Fibroblast of lung (primary cell): Measurements from ENCODE around the gene KIF1C. TPM values are rescaled to one million over a fixed set of nuclear protein-coding genes. Genes with fewer than 3 reads are reported as not detected.

ENCODE experiments used
- DNase-seq, 2 donors: peaks; one replicate each; pipeline versions ENCODE4 v3.0.0 to v3.0.0-alpha.2; 2010; ENCODE audit warnings: low read depth in 2 of 2
- H2AFZ ChIP-seq: 2 replicates; pipeline ENCODE4 v1.5.1; 2012; ENCODE audit warnings: low read length, control low read depth, inconsistent platforms
- H3K27ac ChIP-seq: 2 replicates; pipeline ENCODE4 v1.5.1; 2011; ENCODE audit warnings: low read length, control low read depth; ENCODE audit not compliant: insufficient read depth
- H3K27me3 ChIP-seq: 2 replicates; pipeline ENCODE4 v1.5.1; 2011; ENCODE audit warnings: mild to moderate bottlenecking, low read length; ENCODE audit not compliant: control insufficient read depth, insufficient read depth
- H3K36me3 ChIP-seq: 2 replicates; pipeline ENCODE4 v1.5.1; 2011; ENCODE audit warnings: low read length; ENCODE audit not compliant: control insufficient read depth, insufficient read depth
- H3K4me1 ChIP-seq: 2 replicates; pipeline ENCODE4 v1.5.1; 2011; ENCODE audit warnings: low read length; ENCODE audit not compliant: control insufficient read depth, insufficient read depth; ENCODE audit errors: extremely low read depth
- H3K4me2 ChIP-seq: 2 replicates; pipeline ENCODE4 v1.5.1; 2011; ENCODE audit warnings: low read length, control low read depth; ENCODE audit not compliant: insufficient read depth; ENCODE audit errors: extremely low read depth
- H3K4me3 ChIP-seq, 4 experiments: fragments of 200-600 bp in 1 of 4; sonication (generic) in 1 of 4; replicated peaks in 1 of 4; 2 replicates each; pipeline ENCODE4 v1.5.1; 2011 to 2016; ENCODE audit warnings: low read length in 4 of 4, low read depth in 3 of 4, mild to moderate bottlenecking in 3 of 4, control low read depth in 2 of 4, inconsistent platforms in 1 of 4, mixed read lengths in 1 of 4; ENCODE audit not compliant: insufficient read depth in 1 of 4; ENCODE audit errors: control extremely low read depth in 1 of 4
- H3K79me2 ChIP-seq: 2 replicates; pipeline ENCODE4 v1.5.1; 2012; ENCODE audit warnings: mild to moderate bottlenecking, low read length, inconsistent platforms; ENCODE audit not compliant: control insufficient read depth, insufficient read depth
- H3K9ac ChIP-seq: 2 replicates; pipeline ENCODE4 v1.5.1; 2011; ENCODE audit warnings: mild to moderate bottlenecking, low read length, control low read depth; ENCODE audit not compliant: insufficient read depth
- H3K9me3 ChIP-seq: 2 replicates; pipeline ENCODE4 v1.5.1; 2012; ENCODE audit warnings: low read depth, low read length; ENCODE audit not compliant: control insufficient read depth, insufficient read depth
- H4K20me1 ChIP-seq: 2 replicates; pipeline ENCODE4 v1.5.1; 2011; ENCODE audit warnings: low read length; ENCODE audit not compliant: control insufficient read depth, insufficient read depth; ENCODE audit errors: extremely low read depth
- EZH2 ChIP-seq: IDR thresholded peaks from 2 replicates; pipeline ENCODE4 v1.5.1; 2012; ENCODE audit warnings: low read length, control low read depth, mild to moderate bottlenecking; ENCODE audit errors: missing control alignments
- polyA plus RNA-seq, 2 donors: library from polyadenylated mRNA; depleted of rRNA in 1 of 2; stranded (reverse) in 1 of 2; unstranded in 1 of 2; fragments of >200 nt; gene quantifications; 2 replicates each; pipeline ENCODE4 v1.2.1, GENCODE V29; 2011 to 2012; ENCODE audit warnings: missing spikeins in 1 of 2
- total RNA-seq: library from RNA; depleted of rRNA; stranded (reverse); fragments of >200 nt; gene quantifications from 2 replicates; pipeline ENCODE4 v1.2.1, GENCODE V29; 2014
- TF ChIP-seq, protein P1 (sequence below), 2 donors: IDR thresholded peaks in 1 of 2; conservative IDR thresholded peaks in 1 of 2; 1 replicate in 1 of 2; 2 replicates in 1 of 2; pipeline ENCODE4 v1.5.1; 2011 to 2012; ENCODE audit warnings: low read length in 2 of 2, control low read depth in 1 of 2, inconsistent platforms in 1 of 2, low read depth in 1 of 2, mild to moderate bottlenecking in 1 of 2

KIF1C gene
- total and polyA plus RNA-seq, 2 donors (not counting 1 experiment from before 2014, with no cell fraction given) = 70.5 to 86.0 TPM

DNA sequence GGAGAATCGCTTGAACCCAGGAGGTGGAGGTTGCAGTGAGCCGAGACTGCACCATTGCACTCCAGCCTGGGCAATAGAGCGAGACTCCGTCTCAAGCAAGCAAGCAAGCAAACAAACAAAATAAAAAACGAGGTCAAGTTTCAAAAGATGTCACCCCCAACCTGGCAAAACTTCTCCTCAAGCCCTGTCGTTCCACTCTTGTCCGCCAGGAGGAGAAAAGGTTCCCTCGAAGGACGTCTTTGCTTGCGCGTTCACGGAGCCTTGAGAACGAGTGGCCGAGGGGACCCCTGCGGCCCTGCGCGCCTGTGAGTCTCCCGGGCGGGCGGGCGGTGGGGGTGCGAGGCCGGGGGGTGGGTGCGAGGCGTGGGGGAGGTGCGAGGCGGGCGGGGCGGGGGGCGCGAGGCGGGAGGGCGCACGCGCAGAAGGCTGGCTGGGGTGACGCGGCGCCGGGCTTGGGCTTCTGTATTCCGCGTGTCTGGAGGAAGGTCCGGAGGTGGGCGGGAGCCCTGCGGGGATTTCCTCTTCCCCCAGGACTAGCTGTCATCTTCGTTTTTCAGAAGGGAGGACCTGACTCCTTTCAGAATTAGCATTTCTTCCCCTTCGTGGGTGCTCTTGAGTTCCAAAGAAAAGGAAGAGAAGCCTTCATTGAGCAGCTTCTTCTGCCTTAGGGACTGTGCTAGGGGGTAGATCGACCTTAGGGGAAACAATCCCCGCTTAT is 33.8 kb downstream of the KIF1C start:
- Histone ChIP-seq H3K27ac (no peak overlapping the region), H3K4me2 (peak overlapping the region; percentile 1), H3K4me3 (peak overlapping the region in 2 of 4 experiments; percentile 39 to 51), H3K9me3 (no peaks in the 10 kb centered on the region), H3K36me3 (no peaks in the 10 kb centered on the region), H3K27me3 (no peaks in the 10 kb centered on the region), H4K20me1 (no peaks in the 10 kb centered on the region), H3K79me2 (no peaks in the 10 kb centered on the region), H3K9ac (no peak overlapping the region), H3K4me1 (no peaks in the 10 kb centered on the region), H2AFZ (peak overlapping the region; percentile 86)
- peak; percentile 68 to 74 for DNase-seq
- TF ChIP-seq EZH2 = no peak
- TF ChIP-seq, protein P1, sequence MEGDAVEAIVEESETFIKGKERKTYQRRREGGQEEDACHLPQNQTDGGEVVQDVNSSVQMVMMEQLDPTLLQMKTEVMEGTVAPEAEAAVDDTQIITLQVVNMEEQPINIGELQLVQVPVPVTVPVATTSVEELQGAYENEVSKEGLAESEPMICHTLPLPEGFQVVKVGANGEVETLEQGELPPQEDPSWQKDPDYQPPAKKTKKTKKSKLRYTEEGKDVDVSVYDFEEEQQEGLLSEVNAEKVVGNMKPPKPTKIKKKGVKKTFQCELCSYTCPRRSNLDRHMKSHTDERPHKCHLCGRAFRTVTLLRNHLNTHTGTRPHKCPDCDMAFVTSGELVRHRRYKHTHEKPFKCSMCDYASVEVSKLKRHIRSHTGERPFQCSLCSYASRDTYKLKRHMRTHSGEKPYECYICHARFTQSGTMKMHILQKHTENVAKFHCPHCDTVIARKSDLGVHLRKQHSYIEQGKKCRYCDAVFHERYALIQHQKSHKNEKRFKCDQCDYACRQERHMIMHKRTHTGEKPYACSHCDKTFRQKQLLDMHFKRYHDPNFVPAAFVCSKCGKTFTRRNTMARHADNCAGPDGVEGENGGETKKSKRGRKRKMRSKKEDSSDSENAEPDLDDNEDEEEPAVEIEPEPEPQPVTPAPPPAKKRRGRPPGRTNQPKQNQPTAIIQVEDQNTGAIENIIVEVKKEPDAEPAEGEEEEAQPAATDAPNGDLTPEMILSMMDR (conservative IDR thresholded peaks at IDR 0.05 in 1 of 2, IDR thresholded peaks at IDR 0.05 in 1 of 2; ENCODE audit: low read depth in 1 of 2, low read length in 2 of 2) = peak; percentile 73 to 81

DNA sequence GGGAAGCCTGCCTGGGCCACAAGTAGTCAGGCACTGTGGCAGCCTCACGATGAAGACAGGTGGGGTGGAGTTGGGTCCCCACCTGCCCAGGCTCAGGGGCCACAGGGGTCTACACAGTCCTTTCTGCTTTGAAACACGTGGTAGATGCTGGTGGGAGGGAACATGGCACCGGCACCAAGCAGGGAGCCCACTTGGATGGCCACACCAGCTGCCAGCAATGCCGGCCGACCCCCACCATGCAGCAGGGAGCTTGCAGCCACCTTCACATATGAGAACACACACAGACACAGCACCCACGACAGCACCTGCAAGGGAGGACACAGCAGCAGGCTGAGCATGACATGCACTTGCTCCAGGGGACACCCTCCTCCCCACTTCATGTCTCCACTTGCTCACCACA is 35.1 kb downstream of the KIF1C start:
- no peak overlapping the region for H3K27ac ChIP-seq
- H3K4me2 ChIP-seq = no peak overlapping the region
- no peaks in the 10 kb centered on the region for H3K36me3 ChIP-seq
- no peak overlapping the region for H3K9ac ChIP-seq
- H2AFZ ChIP-seq = no peak overlapping the region
- no peaks in the 10 kb centered on the region for H4K20me1 ChIP-seq
- H3K9me3 ChIP-seq = no peaks in the 10 kb centered on the region
- TF ChIP-seq EZH2 = no peak
- H3K27me3 ChIP-seq = no peaks in the 10 kb centered on the region
- DNase-seq = no peak
- H3K4me1 ChIP-seq = no peaks in the 10 kb centered on the region
- H3K79me2 ChIP-seq = no peaks in the 10 kb centered on the region
- H3K4me3 ChIP-seq = no peak overlapping the region

DNA sequence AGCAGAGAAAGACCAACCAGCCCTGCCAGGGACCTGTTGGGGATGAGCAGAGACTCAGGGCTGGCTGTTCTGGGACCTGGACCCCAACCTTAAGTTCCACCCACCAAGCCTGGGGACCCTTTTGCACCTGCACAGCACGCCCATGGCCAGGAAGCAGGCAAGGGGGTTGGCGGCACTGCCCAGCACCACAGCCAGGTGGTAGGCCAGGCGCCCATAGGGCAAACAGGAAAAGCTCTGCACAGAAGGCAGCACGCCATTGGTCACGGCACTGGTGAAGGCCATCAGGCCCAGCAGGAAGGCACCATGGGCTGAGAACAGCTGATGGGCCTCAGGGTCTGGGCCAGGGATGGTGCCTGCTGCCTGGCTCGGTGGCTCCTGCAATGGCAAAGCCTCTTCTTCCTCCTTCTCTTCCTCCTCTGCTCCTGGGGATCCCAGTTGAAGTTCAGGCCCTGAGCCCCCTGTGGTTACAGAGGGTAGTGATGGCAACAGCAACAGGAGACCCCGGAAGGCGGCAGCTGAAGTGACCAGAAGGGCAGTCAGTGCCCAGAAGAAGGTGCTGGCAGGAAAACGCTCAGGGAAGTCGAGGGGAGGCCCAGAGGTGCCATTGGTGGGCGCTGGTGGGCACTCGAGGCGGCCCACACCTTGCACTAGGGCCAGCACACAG is 35.7 kb downstream of the KIF1C start:
- DNase-seq = no peak
- Histone ChIP-seq H2AFZ (no peak overlapping the region), H3K36me3 (no peaks in the 10 kb centered on the region), H3K9ac (no peak overlapping the region), H3K4me3 (no peak overlapping the region), H3K9me3 (no peaks in the 10 kb centered on the region), H4K20me1 (no peaks in the 10 kb centered on the region), H3K27ac (no peak overlapping the region), H3K4me1 (no peaks in the 10 kb centered on the region), H3K79me2 (no peaks in the 10 kb centered on the region), H3K4me2 (no peak overlapping the region), H3K27me3 (no peaks in the 10 kb centered on the region)
- TF ChIP-seq EZH2 = no peak
- TF ChIP-seq, protein P1 (conservative IDR thresholded peaks at IDR 0.05 in 1 of 2, IDR thresholded peaks at IDR 0.05 in 1 of 2; ENCODE audit: low read depth in 1 of 2, low read length in 2 of 2) = no peak
